Calu3 (cell line): ENCODE measurements around the gene C1QTNF6. TPM values are rescaled to one million over a fixed set of nuclear protein-coding genes. Genes with fewer than 3 reads are reported as not detected.

Experiments
- Bru-seq: library from RNA; stranded (reverse); fragments of 400-500 nt; gene quantifications from one replicate; lab custom pipeline; 2021; lab: Mats Ljungman, UMichigan
- BruChase-seq, 2 experiments: library from RNA; stranded (reverse); fragments of 400-500 nt; gene quantifications; one replicate each; lab custom pipeline; 2021; lab: Mats Ljungman, UMichigan
- BruUV-seq: library from RNA; stranded (reverse); fragments of 400-500 nt; replicated peaks from 2 replicates; lab custom pipeline; 2021; lab: Mats Ljungman, UMichigan
- CTCF ChIA-PET: fragments of 300-600 bp; sonication (Branson Sonifier 250); formaldehyde crosslinking; loops from one replicate; lab custom pipeline; 2022; ENCODE audit warnings: antibody characterized with exemption; lab: Charles Lee
- DNase-seq: peaks from one replicate; pipeline ENCODE4 v3.0.0; 2022
- H3K27ac Mint-ChIP-seq: one replicate; pipeline ENCODE4 v1.8.0; 2022; ENCODE audit warnings: mixed read lengths; ENCODE audit not compliant: unreplicated experiment
- H3K27me3 Mint-ChIP-seq: one replicate; pipeline ENCODE4 v1.8.0; 2022; ENCODE audit warnings: mixed read lengths; ENCODE audit not compliant: unreplicated experiment
- H3K36me3 Mint-ChIP-seq: one replicate; pipeline ENCODE4 v1.8.0; 2022; ENCODE audit warnings: mild to moderate bottlenecking, moderate library complexity, mixed read lengths; ENCODE audit not compliant: insufficient read depth, unreplicated experiment
- H3K4me1 Mint-ChIP-seq: one replicate; pipeline ENCODE4 v1.8.0; 2022; ENCODE audit warnings: mild to moderate bottlenecking, low read depth, mixed read lengths; ENCODE audit not compliant: unreplicated experiment
- H3K4me3 Mint-ChIP-seq: one replicate; pipeline ENCODE4 v1.8.0; 2022; ENCODE audit warnings: mild to moderate bottlenecking, low read depth, moderate library complexity, mixed read lengths; ENCODE audit not compliant: unreplicated experiment
- H3K9me3 Mint-ChIP-seq: one replicate; pipeline ENCODE4 v1.8.0; 2022; ENCODE audit warnings: low read depth, mixed read lengths; ENCODE audit not compliant: unreplicated experiment
- intact Hi-C: fragments of 100-400 bp; cut with micrococcal nuclease; formaldehyde crosslinking; loops from one replicate; pipeline ENCODE4 v1.10.0; 2022; ENCODE audit not compliant: unreplicated experiment
- long read RNA-seq: library from polyadenylated mRNA; stranded (forward); transcript quantifications from one replicate; pipeline ENCODE4 v2.0.0, GENCODE V29; 2022
- total RNA-seq: library from RNA; stranded (reverse); gene quantifications from 2 replicates; pipeline ENCODE4 v1.2.3, GENCODE V29; 2022
- TF ChIP-seq, protein P1 (sequence below): fragments of 200-600 bp; IDR thresholded peaks from one replicate; pipeline ENCODE4 v1.8.0; 2022; ENCODE audit warnings: antibody characterized with exemption; ENCODE audit not compliant: unreplicated experiment

C1QTNF6 gene
- 6.2 and 7.5 TPM in 2 replicates for total RNA-seq
- Bru-seq, nascent RNA: percentile 39 among the genes with signal in this experiment
- percentile 51 among the genes with signal in this experiment for BruChase-seq, experiment 1, labeled RNA remaining after a 6-hour chase
- percentile 50 among the genes with signal in this experiment for BruChase-seq, experiment 2, labeled RNA remaining after a 2-hour chase
- long read RNA-seq, partial matches to known transcripts: 5 of 7 reads
- long read RNA-seq, other reads (novel, unspliced or antisense): 0 of 7 reads

DNA sequence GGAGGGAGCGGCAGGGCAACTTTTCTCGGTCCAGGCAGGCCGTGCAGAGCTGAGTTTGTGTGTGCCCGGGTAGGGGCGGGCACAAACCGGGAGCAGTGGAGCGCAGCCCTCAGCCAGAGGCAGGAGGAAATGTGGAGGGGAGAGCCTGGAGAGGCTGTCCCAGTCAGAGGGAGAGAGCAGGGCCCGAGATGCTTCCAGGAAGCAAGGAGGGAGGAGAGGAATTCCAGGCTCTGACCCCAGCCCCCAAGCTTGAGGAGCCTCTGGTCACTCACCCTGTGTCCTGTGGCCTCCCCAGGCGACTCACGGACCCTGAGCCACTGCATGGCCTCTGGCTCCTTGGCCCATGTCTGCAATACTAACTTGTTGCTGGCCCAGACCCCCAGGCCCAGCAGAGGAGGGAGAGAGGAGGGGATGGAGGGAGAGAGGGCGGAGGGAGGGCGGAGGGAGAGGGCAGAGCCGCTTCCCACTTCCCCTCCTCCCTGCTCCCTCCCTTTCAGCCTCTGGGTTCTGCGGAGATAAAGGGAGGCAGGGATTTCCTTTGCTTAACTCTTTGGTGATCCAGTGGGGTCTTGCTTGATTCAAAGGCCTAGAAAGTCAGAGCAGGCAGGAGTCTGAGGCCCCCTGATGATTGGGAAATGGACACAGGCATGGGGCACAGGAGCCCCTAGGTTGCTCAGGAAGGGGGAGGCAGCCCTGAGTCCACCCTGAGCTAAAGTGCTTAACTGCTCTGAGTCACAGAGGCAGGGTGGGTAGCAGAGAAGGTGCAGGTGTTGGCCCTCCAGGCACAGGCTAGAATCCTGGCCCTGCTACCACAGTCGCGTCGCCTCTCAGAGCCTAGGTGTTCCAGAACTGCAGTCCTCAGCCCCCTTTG lies at the start of gene C1QTNF6:
TSS of gene C1QTNF6 (minus strand) at position 357 of the 871 bp plus-strand sequence. CDS start at position 323, 34 bp downstream.
- Mint-ChIP-seq H3K4me3 (peak within 1 kb of the TSS; percentile 67), H3K36me3 (peaks cover 14% of the 10 kb centered on the region), H3K9me3 (no peaks in the 10 kb centered on the region), H3K27me3 (no peaks in the 10 kb centered on the region), H3K4me1 (peaks cover 56% of the 10 kb centered on the region), H3K27ac (peak within 1 kb of the TSS; percentile 95)
- DNase-seq: peak; percentile 39
- TF ChIP-seq, protein P1, sequence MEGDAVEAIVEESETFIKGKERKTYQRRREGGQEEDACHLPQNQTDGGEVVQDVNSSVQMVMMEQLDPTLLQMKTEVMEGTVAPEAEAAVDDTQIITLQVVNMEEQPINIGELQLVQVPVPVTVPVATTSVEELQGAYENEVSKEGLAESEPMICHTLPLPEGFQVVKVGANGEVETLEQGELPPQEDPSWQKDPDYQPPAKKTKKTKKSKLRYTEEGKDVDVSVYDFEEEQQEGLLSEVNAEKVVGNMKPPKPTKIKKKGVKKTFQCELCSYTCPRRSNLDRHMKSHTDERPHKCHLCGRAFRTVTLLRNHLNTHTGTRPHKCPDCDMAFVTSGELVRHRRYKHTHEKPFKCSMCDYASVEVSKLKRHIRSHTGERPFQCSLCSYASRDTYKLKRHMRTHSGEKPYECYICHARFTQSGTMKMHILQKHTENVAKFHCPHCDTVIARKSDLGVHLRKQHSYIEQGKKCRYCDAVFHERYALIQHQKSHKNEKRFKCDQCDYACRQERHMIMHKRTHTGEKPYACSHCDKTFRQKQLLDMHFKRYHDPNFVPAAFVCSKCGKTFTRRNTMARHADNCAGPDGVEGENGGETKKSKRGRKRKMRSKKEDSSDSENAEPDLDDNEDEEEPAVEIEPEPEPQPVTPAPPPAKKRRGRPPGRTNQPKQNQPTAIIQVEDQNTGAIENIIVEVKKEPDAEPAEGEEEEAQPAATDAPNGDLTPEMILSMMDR: no peak
- intact Hi-C loops: no loop called here
- CTCF ChIA-PET: interaction anchor here (0.7 to 3.0 kb wide), 3 partner anchors 9 to 65 kb away, joined by 3 to 9 read pairs (median 4); no protein-coding TSS in a partner anchor
- no TSS peak for BruUV-seq

DNA sequence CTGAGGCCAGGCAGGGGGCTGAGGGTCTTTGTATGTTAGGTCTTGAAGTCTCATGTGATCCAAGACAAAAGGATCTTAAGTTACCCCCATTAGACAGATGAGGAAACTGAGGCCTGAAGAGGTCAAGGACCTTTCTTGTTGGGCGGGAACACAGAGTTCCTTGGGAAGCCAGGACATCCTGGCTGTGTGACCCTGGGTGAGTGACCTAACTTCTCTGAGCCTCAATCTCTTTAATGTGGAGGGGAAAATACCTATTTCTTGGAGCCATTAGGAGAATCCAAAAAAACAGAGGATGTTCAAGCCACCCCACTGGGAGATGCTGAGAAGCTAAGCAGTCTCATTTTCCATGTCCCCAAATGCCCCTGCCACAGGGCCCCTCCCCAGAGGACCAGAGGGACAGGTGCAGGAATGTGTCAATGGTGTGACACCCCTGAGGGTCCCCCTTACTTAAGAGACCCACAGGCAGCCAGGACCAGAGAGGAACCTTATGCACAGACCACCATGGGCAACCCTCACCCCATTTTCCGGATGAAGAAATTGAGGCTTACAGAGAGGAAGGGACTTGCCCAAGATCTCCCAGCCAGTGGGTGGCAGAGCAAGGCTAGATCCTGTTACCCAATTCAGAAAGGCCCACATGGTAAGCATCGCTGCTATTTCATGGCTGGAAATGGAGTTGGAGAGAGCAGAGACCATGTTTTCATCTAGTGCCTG lies 48.0 kb upstream of the C1QTNF6 start:
- intact Hi-C loops: no loop called here
- Mint-ChIP-seq H3K4me1 (no peaks in the 10 kb centered on the region), H3K9me3 (no peaks in the 10 kb centered on the region), H3K27ac (no peak overlapping the region), H3K36me3 (no peaks in the 10 kb centered on the region), H3K4me3 (no peak overlapping the region), H3K27me3 (no peaks in the 10 kb centered on the region)
- BruUV-seq: no TSS peak
- no peak for DNase-seq
- CTCF ChIA-PET: no interaction called here
- TF ChIP-seq, protein P1: no peak

DNA sequence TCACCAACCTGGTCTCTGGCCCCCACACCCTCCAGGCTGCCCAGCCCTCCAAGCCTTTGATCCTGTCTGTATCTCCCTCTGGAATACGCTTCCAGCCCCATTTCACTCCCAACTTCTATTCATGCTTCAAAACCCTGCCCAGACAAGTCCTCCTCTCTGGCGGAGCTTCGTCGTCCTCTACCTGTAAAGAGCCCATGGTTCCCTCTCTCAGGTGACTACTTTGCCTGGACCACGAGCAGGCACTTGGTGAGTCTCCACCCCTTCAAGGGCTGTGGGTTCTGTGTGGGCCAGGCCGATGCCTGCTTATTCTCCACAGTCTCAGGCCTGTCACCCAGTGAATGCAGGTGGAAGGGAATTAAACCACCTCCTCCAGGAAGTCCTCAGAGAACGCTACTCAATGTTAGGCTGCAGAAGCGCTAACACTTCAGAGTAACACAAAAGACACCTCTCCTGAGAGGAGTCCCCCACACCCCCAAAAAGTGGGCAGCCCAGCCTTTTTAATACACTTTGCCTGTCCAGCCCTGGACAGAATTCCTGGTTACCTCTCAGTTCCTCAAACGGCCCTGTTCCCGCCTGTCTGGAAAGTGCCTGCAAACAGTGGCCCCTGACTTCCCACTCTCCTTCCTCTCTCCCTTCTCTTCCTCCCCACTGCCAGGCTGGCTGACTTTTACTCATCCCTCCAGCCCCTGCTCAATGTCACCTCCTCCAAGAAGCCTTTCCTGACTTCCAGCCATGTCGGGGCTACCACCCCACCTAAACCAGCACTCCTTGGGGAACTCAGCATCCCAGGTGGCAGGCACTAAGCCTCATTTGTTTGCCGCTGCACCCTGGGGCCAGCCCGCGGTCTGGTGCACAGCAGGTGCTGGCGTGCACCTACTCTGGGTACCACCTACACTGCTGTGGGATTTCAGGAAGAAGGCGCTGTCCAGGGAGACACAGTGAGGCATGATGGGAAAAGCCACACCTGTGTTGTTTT lies 47.0 kb upstream of the C1QTNF6 start:
- H3K36me3 Mint-ChIP-seq: no peaks in the 10 kb centered on the region
- H3K4me1 Mint-ChIP-seq: peaks cover 10% of the 10 kb centered on the region
- CTCF ChIA-PET: no interaction called here
- intact Hi-C loops: no loop called here
- H3K9me3 Mint-ChIP-seq: no peaks in the 10 kb centered on the region
- TF ChIP-seq, protein P1: no peak
- no peak overlapping the region for H3K4me3 Mint-ChIP-seq
- BruUV-seq: no TSS peak
- no peak for DNase-seq
- no peak overlapping the region for H3K27ac Mint-ChIP-seq
- H3K27me3 Mint-ChIP-seq: no peaks in the 10 kb centered on the region
